ENCODE measurements around the gene MRPL55. TPM values are rescaled to one million over a fixed set of nuclear protein-coding genes. Genes with fewer than 3 reads are reported as not detected.

Gene MRPL55
- total and polyA plus RNA-seq, 2 of the 13 experiments (the other 11 are each of a cell fraction or from before 2014, with no cell fraction given), result 58.6 to 92.9 TPM

DNA sequence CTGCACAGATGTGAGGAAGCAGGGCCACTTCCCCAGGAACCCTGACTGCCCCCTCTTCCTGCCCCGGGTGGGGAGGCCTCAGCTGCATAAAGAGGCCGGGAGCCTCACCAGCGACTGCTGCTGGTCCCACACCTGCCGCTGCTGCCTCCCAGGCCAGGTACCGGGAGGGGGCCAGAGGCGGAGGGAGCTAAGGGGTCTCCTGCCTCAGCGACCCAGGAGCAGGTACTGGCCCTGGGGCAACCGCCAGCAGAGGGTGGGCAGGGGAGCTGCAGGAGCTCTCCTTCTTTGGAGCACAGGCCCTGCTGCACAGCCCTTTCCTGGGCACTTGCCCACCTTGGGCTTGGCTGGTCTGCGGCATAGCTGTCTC, 47.4 kb upstream of the MRPL55 start:
- ChIA-PET POLR2A (interaction anchor here (1.4 kb wide), 1 partner anchor 9 kb away, joined by 8 read pairs; the partner anchor contains the start of gene IBA57), CTCF (ENCODE audit: low intra/inter-chr PET ratio, low total read pairs) (no interaction called here)
- Histone ChIP-seq H3K4me1 (ENCODE audit: insufficient read depth, low read length) (peaks cover 28% of the 10 kb centered on the region), H3K9ac (ENCODE audit: insufficient read depth, low read depth, low read length) (no peak overlapping the region), H4K20me1 (ENCODE audit: insufficient read depth, low read length) (peaks cover 3% of the 10 kb centered on the region; the same call in 1 of the 2 replicates), H3K9me3 (ENCODE audit: low read length) (no peaks in the 10 kb centered on the region), H2AFZ (ENCODE audit: low read length) (no peak overlapping the region), H3K79me2 (ENCODE audit: insufficient read depth, low read length) (no peaks in the 10 kb centered on the region), H3K4me2 (ENCODE audit: low read depth, low read length) (no peak overlapping the region), H3K4me3 (replicated peaks in 1 of 3; ENCODE audit: insufficient read depth in 1 of 3, low read depth in 2 of 3, low read length in 3 of 3) (no peak overlapping the region), H3K36me3 (replicated peaks in 1 of 2; ENCODE audit: control insufficient read depth in 1 of 2, insufficient read depth in 2 of 2, low read length in 2 of 2) (no peaks in the 10 kb centered on the region), H3K27me3 (ENCODE audit: control insufficient read depth in 1 of 2, insufficient read depth in 2 of 2, low read length in 2 of 2) (no peaks in the 10 kb centered on the region), H3K27ac (ENCODE audit: extremely low read length, insufficient read depth, low read length) (no peak overlapping the region)
- FAIRE-seq (no peak), DNase-seq (ENCODE audit: low spot score) (no peak), ATAC-seq (no peak)
- no TSS peak for BruUV-seq (replicated peaks)
- in situ Hi-C loops (cut with HindIII; ENCODE audit: extremely low pct_ligation_motif_present, low pct_unique_long_range_greater_than_20kb) (no loop called here), intact Hi-C loops (cut with micrococcal nuclease; ENCODE audit: unreplicated experiment) (no loop called here)
- TF ChIP-seq, protein P1, sequence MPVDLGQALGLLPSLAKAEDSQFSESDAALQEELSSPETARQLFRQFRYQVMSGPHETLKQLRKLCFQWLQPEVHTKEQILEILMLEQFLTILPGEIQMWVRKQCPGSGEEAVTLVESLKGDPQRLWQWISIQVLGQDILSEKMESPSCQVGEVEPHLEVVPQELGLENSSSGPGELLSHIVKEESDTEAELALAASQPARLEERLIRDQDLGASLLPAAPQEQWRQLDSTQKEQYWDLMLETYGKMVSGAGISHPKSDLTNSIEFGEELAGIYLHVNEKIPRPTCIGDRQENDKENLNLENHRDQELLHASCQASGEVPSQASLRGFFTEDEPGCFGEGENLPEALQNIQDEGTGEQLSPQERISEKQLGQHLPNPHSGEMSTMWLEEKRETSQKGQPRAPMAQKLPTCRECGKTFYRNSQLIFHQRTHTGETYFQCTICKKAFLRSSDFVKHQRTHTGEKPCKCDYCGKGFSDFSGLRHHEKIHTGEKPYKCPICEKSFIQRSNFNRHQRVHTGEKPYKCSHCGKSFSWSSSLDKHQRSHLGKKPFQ (CRISPR knock-in tag; IDR thresholded peaks at IDR 0.05; ENCODE audit: insufficient replicate concordance), result no peak
- no CpG with 5 or more reads among the region's 9 CpGs for WGBS (ENCODE audit: low lambda C conversion rate)

DNA sequence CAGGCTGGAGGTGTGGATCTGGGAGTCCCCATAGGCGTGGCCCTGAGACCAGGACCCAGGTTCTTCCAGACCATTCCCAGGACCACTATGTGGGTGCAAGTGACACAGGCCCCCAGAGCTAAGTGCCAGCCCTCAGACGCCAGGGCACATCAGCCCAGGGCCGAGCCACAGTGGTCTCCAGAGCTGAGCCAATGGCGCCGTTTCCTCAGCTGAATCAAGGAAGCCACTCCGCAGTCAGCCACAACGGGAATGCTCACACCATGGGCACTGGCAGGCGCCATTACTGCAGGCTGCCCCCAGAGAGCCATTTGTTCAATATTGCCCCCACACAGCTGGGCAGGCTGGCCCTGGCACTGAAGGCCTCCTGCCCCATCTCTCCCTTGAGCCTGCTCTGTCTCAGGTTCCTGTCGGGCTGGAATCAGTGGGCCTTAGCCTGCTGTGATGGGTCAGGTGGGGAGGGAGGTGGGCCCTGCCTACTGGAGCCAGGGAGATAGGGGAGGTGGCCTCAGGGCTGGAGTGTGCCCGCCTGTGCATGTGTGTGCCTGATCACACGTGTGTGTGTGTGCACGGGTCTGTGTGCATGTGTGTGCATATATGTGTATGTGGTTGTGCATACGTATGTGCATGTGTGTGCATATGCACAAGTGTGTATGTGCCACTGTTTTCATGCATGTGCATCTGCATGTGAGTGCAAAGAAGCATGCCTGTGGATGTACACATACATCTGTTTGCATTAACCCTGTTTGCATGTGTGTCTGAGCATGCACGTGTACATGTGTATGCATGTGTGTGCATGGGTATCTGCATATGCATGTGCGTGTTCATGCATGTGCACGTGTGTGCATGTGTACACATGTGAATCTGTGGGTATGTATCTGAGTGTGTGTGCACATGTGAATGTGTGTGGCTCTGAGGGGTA, 46.8 kb upstream of the MRPL55 start:
- Histone ChIP-seq H2AFZ (ENCODE audit: low read length) (no peak overlapping the region), H3K9me3 (ENCODE audit: low read length) (no peaks in the 10 kb centered on the region), H3K27me3 (ENCODE audit: control insufficient read depth in 1 of 2, insufficient read depth in 2 of 2, low read length in 2 of 2) (no peaks in the 10 kb centered on the region), H3K4me2 (ENCODE audit: low read depth, low read length) (no peak overlapping the region), H4K20me1 (ENCODE audit: insufficient read depth, low read length) (peaks cover 3% of the 10 kb centered on the region; the same call in 1 of the 2 replicates), H3K4me1 (ENCODE audit: insufficient read depth, low read length) (peaks cover 28% of the 10 kb centered on the region), H3K36me3 (replicated peaks in 1 of 2; ENCODE audit: control insufficient read depth in 1 of 2, insufficient read depth in 2 of 2, low read length in 2 of 2) (no peaks in the 10 kb centered on the region), H3K9ac (ENCODE audit: insufficient read depth, low read depth, low read length) (no peak overlapping the region), H3K79me2 (ENCODE audit: insufficient read depth, low read length) (peaks cover 3% of the 10 kb centered on the region), H3K4me3 (replicated peaks in 1 of 3; ENCODE audit: insufficient read depth in 1 of 3, low read depth in 2 of 3, low read length in 3 of 3) (no peak overlapping the region), H3K27ac (ENCODE audit: extremely low read length, insufficient read depth, low read length) (no peak overlapping the region)
- ATAC-seq, result no peak
- BruUV-seq (replicated peaks), result no TSS peak
- no peak for TF ChIP-seq SAP130 (CRISPR knock-in tag; IDR thresholded peaks at IDR 0.05; ENCODE audit: low read depth)
- TF ChIP-seq ZMAT3 (CRISPR knock-in tag; conservative IDR thresholded peaks at IDR 0.05), result no peak
- TF ChIP-seq, protein P2, sequence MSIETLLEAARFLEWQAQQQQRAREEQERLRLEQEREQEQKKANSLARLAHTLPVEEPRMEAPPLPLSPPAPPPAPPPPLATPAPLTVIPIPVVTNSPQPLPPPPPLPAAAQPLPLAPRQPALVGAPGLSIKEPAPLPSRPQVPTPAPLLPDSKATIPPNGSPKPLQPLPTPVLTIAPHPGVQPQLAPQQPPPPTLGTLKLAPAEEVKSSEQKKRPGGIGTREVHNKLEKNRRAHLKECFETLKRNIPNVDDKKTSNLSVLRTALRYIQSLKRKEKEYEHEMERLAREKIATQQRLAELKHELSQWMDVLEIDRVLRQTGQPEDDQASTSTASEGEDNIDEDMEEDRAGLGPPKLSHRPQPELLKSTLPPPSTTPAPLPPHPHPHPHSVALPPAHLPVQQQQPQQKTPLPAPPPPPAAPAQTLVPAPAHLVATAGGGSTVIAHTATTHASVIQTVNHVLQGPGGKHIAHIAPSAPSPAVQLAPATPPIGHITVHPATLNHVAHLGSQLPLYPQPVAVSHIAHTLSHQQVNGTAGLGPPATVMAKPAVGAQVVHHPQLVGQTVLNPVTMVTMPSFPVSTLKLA (IDR thresholded peaks at IDR 0.05), result peak; percentile 91
- intact Hi-C loops (cut with micrococcal nuclease; ENCODE audit: unreplicated experiment), result no loop called here
- WGBS (ENCODE audit: low lambda C conversion rate), result 64% methylated on average over 6 of the region's 16 CpGs
- CTCF ChIA-PET (ENCODE audit: low intra/inter-chr PET ratio, low total read pairs), result no interaction called here
- POLR2A ChIA-PET, result interaction anchor here (1.4 to 7.9 kb wide), 2 partner anchors 10 kb away, joined by 8 to 72 read pairs; partner anchors contain the start of gene IBA57
- no peak for FAIRE-seq
- DNase-seq (ENCODE audit: low spot score), result no peak
- in situ Hi-C loops (cut with HindIII; ENCODE audit: extremely low pct_ligation_motif_present, low pct_unique_long_range_greater_than_20kb), result no loop called here

Measured in HepG2 (cell line).